Amygdala (tissue), 56 donors: Measurements from ENCODE around the gene IQGAP2.
"Not testable (repeated sequence)": the region's sequence is repeated elsewhere in the genome, so short reads cannot be mapped to it uniquely, and the experiment has no call there.

ENCODE experiments used
- DNase-seq, 56 donors: peaks; one replicate each; lab custom pipeline; 2025; lab: John Stamatoyannopoulos, UW

Gene IQGAP2

DNA sequence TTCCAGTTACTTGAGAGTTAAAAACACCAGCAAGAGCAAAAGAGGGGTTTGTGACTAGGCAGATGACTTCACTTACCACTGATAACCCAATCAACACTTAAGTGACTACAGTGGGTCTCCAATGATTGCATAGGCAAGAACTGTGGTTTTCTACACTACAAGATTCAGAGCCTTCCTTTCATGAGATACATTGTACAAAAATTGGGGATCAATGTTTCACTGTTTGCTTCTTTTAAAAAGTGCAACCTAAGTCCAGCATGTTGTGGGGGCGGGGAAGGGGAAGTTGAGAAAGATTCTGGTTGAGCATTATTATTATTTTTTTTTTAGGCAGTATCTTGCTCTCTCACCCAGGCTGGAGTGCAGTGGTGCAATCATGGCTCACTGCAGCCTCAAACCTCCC lies 3.6 kb downstream of the IQGAP2 start:
- no peak for DNase-seq

GRCh38 chr5:76408104-76408654 lies 5.1 kb downstream of the IQGAP2 start:
- DNase-seq: no peak

GRCh38 chr5:76412511-76412910 lies 9.4 kb downstream of the IQGAP2 start:
- no peak for DNase-seq

DNA sequence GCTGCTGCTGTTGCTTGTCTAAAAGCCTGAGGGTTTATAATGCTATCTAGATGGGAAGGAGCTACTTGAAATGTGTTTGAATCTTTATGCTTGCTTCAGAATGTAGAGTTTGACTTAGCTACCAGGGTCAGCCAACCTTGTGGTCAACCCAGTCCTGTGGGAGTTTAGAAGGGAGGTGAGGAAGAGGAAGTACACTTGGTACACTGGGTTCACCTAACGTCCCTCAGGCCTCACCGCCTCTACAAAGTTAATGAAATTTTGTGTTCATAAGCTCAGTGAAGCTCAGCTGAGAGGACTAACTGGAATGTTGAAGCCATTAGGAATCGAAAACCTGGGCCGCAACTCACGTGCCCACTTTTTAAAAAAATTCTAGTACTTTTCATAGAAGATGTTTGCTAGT lies 10.7 kb downstream of the IQGAP2 start:
- DNase-seq: no peak

- no peak for DNase-seq
These were observed 11.7 kb downstream of the IQGAP2 start for GRCh38 chr5:76414788-76415187.

- no peak for DNase-seq
These were observed 12.8 kb downstream of the IQGAP2 start for GRCh38 chr5:76415855-76416254.

DNA sequence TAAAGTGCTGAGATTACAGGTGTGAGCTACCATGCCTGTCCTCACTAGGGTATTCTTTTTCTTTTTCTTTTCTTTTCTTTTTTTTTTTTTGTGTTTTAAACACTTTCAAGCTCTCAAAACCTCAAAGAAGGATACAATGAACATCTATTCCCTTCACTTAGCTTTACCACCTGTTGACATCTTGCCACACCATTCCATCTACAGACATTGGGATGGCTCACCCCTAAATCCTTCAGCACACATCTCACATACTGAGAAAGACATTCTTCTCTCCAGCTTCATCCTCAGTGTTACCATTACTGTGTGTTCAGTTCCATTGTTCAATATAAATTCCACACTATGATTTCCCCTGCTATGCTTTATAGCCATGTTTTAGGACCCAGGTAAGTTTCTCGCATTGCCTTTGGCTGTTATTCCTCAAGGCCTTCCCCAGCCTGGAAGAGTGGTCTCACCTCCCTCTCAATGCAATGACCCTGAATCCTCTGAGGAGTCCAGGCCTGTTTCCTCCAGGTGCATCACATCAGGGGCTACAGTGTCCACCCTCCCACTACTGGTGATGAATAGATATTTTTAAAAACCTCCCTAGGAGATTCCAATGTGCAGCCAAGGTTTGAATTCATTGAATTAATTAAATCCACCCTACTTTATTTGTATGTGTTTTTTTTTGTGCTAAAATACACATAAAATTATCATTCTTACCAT lies 16.7 kb downstream of the IQGAP2 start:
- no peak for DNase-seq

GRCh38 chr5:76422227-76422626 lies 19.1 kb downstream of the IQGAP2 start:
- DNase-seq: no peak

DNA sequence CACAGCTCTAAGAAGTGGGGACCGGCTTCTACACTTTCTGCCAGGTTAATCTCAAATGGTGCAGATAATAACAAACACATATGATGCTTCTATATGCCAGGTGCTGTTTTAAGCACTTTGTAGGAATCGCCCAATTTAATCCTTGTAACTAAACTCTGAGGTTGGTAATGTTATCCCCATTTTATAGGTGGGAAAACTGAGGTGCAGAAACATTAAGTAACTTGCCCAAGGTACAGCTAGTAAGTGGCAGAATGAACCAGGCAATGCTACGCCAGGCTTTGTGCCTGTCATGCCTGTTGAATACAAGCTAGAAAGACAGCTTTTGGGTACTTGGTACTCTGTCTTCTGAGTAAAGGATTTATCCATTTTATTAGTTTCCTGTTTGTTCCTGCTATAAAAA lies 19.7 kb downstream of the IQGAP2 start:
- DNase-seq: no peak

- DNase-seq: no peak
These were observed 22.1 kb downstream of the IQGAP2 start for GRCh38 chr5:76425146-76425545.

DNA sequence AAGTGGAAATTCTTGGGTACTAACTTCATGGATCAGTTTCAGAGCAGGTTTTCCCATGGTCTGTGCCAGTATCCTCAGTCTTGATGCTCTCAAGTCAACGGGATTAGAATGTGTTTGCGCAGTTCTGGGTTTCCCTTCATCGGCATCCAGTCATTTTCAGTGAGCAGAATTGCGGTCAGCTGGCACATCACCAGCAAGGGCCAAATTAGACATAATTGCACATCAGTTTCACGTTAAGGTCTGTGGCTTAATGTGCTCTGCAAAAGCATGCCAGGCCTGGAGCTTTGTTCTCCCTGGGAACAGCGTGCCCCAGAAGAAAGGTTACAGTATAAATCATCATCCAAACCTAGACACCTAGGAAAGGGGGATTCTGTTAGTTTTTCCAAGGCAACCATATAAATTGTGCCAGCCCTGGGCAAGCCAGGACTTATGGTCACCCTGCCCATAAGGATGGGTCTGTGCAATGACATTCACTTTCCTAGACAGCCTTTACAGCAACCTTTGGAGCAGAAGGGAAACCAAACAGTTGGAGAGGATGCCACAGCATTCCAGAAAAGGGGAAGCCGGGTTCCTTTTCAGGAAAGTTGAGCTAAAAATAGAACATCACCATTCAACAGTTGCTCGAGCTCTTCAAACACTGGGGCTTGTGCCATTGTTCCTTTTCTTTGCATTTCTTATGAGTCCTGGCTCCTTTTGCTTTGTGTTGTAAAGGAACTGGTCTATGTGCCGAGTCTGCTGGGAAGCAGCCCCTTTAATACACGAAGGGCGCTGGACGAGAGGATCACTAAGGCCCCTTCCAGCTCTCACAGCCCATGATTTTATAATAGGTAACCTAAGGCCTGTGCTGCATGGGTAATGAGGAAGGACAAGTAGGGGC lies 23.1 kb downstream of the IQGAP2 start:
- DNase-seq: no peak

DNA sequence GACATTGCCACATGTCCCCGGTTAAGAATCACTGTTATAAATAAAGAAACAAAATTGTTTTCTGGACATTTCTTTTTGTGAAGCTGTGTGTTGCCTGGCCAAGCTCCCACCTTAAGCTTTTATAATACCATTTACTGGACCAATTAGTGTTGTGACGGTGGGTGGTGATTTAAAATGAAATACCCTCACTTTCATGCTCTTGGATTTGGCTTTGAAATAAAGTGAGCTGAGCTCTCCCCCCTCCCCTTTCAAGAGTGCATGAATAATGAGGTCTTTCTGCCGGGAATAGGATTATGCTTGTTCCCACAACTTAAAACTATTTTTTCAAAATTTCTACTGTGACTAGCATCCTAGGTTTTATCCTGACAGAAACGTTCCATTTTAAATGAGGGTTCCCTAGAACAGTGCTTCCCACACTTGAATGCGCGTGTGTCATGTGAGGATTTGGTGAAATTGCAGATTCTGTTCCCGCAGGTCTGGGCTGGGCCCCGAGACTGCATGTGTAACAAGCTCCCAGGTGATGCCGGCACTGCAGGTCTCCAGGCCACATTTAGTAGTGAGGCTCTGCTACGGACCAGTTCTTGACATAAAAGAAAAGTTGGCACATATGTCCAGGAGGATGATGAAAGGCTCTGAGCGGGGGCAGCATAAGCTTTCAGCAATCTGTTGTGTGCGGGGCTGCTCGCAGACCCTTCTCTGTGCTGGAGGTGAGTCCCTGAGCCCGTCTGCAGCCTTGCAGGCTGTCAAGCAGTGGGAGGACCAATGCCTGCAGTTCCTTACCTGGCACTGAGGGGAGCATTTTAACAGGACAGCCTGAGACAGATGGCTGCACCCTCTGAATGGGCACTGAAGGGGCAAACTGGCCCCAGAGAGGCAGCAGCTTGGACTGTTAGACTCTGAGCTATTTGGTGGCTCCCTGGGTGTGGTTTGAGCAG lies 24.4 kb downstream of the IQGAP2 start:
- no peak for DNase-seq

GRCh38 chr5:76428550-76428949 lies 25.5 kb downstream of the IQGAP2 start:
- not testable (repeated sequence) for DNase-seq

DNA sequence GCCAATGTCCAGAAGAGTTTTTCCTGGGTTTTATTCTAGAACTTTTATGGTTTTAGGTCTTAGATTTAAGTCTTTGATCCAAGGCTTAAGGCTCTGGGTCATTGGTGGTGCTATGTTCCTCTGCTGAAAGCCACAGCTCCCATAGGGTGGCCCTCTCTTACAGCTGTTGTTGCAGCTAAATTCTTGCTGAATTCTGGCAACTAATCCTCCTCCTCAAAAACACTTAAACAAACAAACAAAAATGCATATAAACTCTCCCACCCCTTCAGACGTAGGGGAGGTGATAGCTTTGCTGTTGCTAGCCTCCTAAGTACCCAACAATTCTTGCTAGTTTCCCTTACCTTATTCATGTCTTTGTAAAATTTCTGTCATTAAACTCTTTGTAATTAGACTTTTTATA lies 30.2 kb downstream of the IQGAP2 start:
- DNase-seq: no peak

DNA sequence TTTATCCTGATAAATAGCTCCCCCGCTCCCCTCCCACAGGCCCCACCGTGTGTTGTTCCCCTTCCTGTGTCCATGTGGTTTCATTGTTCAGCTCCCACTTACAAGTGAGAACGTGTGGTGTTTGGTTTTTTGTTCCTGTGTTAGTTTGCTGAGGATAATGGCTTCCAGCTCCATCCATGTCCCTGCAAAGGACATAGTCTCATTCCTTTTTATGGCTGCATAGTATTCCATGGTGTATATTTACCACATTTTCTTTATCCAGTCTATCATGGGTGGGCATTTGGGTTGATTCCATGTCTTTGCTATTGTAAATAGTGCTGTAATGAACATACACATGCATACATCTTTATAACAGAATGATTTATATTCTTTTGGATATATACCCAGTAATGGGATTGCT lies 34.4 kb downstream of the IQGAP2 start:
- not testable (repeated sequence) for DNase-seq

DNA sequence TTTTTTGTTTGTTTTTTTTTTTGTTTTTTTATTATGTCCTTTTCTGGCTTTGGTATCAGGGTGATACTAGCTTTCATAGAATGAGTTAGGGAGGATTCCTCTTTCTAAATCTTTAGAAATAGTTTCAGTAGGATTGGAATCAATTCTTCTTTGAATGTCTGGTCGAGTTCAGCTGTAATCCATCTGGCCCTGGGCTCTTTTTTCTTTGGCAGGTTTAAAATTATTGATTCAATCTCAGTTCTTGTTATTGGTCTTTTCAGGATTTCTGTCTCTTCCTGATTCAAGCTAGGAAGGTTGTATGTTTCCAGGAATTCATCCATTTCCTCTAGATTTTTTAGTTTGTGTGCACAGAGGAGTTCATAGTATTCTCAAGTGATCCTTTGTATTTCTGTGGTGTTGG lies 34.9 kb downstream of the IQGAP2 start:
- DNase-seq: no peak

- no peak for DNase-seq
These were observed 36.1 kb downstream of the IQGAP2 start for GRCh38 chr5:76439201-76439600.

DNA sequence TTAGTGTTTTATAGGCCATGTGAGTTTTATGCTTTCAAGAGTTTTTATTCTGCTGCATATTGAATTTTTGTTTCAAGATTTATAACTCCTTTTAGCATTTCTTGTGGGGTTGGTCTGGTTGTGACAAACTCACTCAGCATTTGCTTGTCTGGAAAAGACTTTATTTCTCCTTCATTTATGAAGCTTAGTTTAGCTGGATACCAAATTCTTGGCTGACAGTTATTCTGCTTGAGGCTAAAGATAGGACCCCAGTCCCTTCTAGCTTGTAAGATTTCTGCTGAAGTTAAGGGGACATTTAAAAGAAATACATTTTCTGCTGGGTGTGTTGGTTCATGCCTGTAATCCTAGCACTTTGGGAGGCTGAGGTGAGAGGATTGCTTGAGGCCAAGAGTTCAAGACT lies 36.8 kb downstream of the IQGAP2 start:
- no peak for DNase-seq

- no peak for DNase-seq
These were observed 38.0 kb downstream of the IQGAP2 start for GRCh38 chr5:76441101-76441500.

- no peak for DNase-seq
These were observed 39.0 kb downstream of the IQGAP2 start for GRCh38 chr5:76441890-76442673.
